ENCODE measurements around the gene HUNK.

The HUNK gene

GRCh38 chr21:31837041-31837440 is 35.8 kb upstream of the HUNK start:
- Histone ChIP-seq H3K9me3 (ENCODE audit: control insufficient read depth, insufficient read depth, low read length) (no peaks in the 10 kb centered on the region), H3K4me3 (ENCODE audit: low read length) (no peak overlapping the region), H4K20me1 (ENCODE audit: control insufficient read depth, insufficient read depth, low read depth, low read length) (no peaks in the 10 kb centered on the region), H3K27ac (ENCODE audit: low read depth, low read length) (no peak overlapping the region), H3F3A (ENCODE audit: control insufficient read depth, insufficient read depth) (no peaks in the 10 kb centered on the region), H3K27me3 (ENCODE audit: control insufficient read depth, low read length) (no peaks in the 10 kb centered on the region), H3K9me2 (replicated peaks; ENCODE audit: control insufficient read depth, low read length) (no peaks in the 10 kb centered on the region), H3K4me2 (ENCODE audit: low read length) (no peak overlapping the region), H3K4me1 (ENCODE audit: control insufficient read depth, low read length) (peaks cover 24% of the 10 kb centered on the region), H3K79me2 (ENCODE audit: control insufficient read depth, low read length) (no peaks in the 10 kb centered on the region), H3K36me3 (ENCODE audit: control insufficient read depth, low read length) (no peaks in the 10 kb centered on the region)
- TF ChIP-seq CTCF (IDR thresholded peaks at IDR 0.05; ENCODE audit: low read depth, low read length, poor library complexity, severe bottlenecking) (no peak), EZH2phosphoT487 (IDR thresholded peaks at IDR 0.05; ENCODE audit: borderline replicate concordance, low read length) (no peak)

GRCh38 chr21:31837618-31838390 is 35.0 kb upstream of the HUNK start:
- H3K4me2 ChIP-seq (ENCODE audit: low read length), result no peak overlapping the region; the same call in 1 of the 2 replicates
- H3K9me2 ChIP-seq (replicated peaks; ENCODE audit: control insufficient read depth, low read length), result no peaks in the 10 kb centered on the region

GRCh38 chr21:31838586-31839355 is 34.0 kb upstream of the HUNK start:
- Histone ChIP-seq H3K4me2 (ENCODE audit: low read length) (no peak overlapping the region), H3F3A (ENCODE audit: control insufficient read depth, insufficient read depth) (no peaks in the 10 kb centered on the region), H3K27me3 (ENCODE audit: control insufficient read depth, low read length) (no peaks in the 10 kb centered on the region), H3K27ac (ENCODE audit: low read depth, low read length) (no peak overlapping the region), H3K9me3 (ENCODE audit: control insufficient read depth, insufficient read depth, low read length) (no peaks in the 10 kb centered on the region), H3K79me2 (ENCODE audit: control insufficient read depth, low read length) (no peaks in the 10 kb centered on the region), H3K36me3 (ENCODE audit: control insufficient read depth, low read length) (no peaks in the 10 kb centered on the region), H3K4me1 (ENCODE audit: control insufficient read depth, low read length) (peaks cover 24% of the 10 kb centered on the region), H3K9me2 (replicated peaks; ENCODE audit: control insufficient read depth, low read length) (no peaks in the 10 kb centered on the region), H4K20me1 (ENCODE audit: control insufficient read depth, insufficient read depth, low read depth, low read length) (no peaks in the 10 kb centered on the region), H3K4me3 (ENCODE audit: low read length) (no peak overlapping the region)
- TF ChIP-seq CTCF (IDR thresholded peaks at IDR 0.05; ENCODE audit: low read depth, low read length, poor library complexity, severe bottlenecking) (no peak), EZH2phosphoT487 (IDR thresholded peaks at IDR 0.05; ENCODE audit: borderline replicate concordance, low read length) (no peak)

More at GRCh38 chr21:31837618-31838390, 35.0 kb upstream of the HUNK start:
- Histone ChIP-seq H3K27me3 (ENCODE audit: control insufficient read depth, low read length) (no peaks in the 10 kb centered on the region), H3K27ac (ENCODE audit: low read depth, low read length) (no peak overlapping the region), H3K9me3 (ENCODE audit: control insufficient read depth, insufficient read depth, low read length) (no peaks in the 10 kb centered on the region), H3F3A (ENCODE audit: control insufficient read depth, insufficient read depth) (no peaks in the 10 kb centered on the region), H3K36me3 (ENCODE audit: control insufficient read depth, low read length) (no peaks in the 10 kb centered on the region), H4K20me1 (ENCODE audit: control insufficient read depth, insufficient read depth, low read depth, low read length) (no peaks in the 10 kb centered on the region), H3K4me1 (ENCODE audit: control insufficient read depth, low read length) (peaks cover 24% of the 10 kb centered on the region), H3K79me2 (ENCODE audit: control insufficient read depth, low read length) (no peaks in the 10 kb centered on the region), H3K4me3 (ENCODE audit: low read length) (no peak overlapping the region)
- TF ChIP-seq CTCF (IDR thresholded peaks at IDR 0.05; ENCODE audit: low read depth, low read length, poor library complexity, severe bottlenecking) (no peak), EZH2phosphoT487 (IDR thresholded peaks at IDR 0.05; ENCODE audit: borderline replicate concordance, low read length) (no peak)

Data from DOHH2 (cell line).